Immature natural killer cell (primary cell): ENCODE results near the gene TRRAP. TPM values are rescaled to one million over a fixed set of nuclear protein-coding genes. Genes with fewer than 3 reads are reported as not detected.
"Not testable (repeated sequence)": the region's sequence is repeated elsewhere in the genome, so short reads cannot be mapped to it uniquely, and the experiment has no call there.

ENCODE experiments used
- DNase-seq, 3 donors: peaks; one replicate each; pipeline ENCODE4 v3.0.0; 2022; ENCODE audit warnings: mixed read lengths in 1 of 3
- H3K27ac Mint-ChIP-seq, 6 donors: one replicate each; pipeline ENCODE4 v1.8.0; 2020; ENCODE audit warnings: mixed read lengths in 6 of 6, mild to moderate bottlenecking in 5 of 6, inconsistent platforms in 4 of 6, moderate library complexity in 3 of 6
- H3K27me3 Mint-ChIP-seq, 3 donors: one replicate each; pipeline ENCODE4 v1.8.0; 2020 to 2021; ENCODE audit warnings: low read depth in 3 of 3, mild to moderate bottlenecking in 3 of 3, mixed read lengths in 3 of 3, moderate library complexity in 3 of 3, inconsistent platforms in 1 of 3
- H3K36me3 Mint-ChIP-seq, 3 donors: one replicate each; pipeline ENCODE4 v1.8.0; 2020; ENCODE audit warnings: mixed read lengths in 3 of 3, inconsistent platforms in 2 of 3, mild to moderate bottlenecking in 2 of 3
- H3K4me1 Mint-ChIP-seq, 2 donors: one replicate each; pipeline ENCODE4 v1.8.0; 2020; ENCODE audit warnings: inconsistent platforms in 2 of 2, mild to moderate bottlenecking in 2 of 2, mixed read lengths in 2 of 2, moderate library complexity in 1 of 2
- H3K4me3 Mint-ChIP-seq, 5 donors: one replicate each; pipeline ENCODE4 v1.8.0; 2020; ENCODE audit warnings: mild to moderate bottlenecking in 5 of 5, mixed read lengths in 5 of 5, inconsistent platforms in 3 of 5, moderate library complexity in 3 of 5
- H3K9me3 Mint-ChIP-seq, 6 donors: one replicate each; pipeline ENCODE4 v1.8.0; 2020; ENCODE audit warnings: mild to moderate bottlenecking in 6 of 6, mixed read lengths in 6 of 6, inconsistent platforms in 4 of 6, moderate library complexity in 3 of 6
- polyA plus RNA-seq, 3 donors: library from polyadenylated mRNA; unstranded; fragments of 300-500 nt; fragmentation: Illumina TruSeq; gene quantifications; one replicate each; pipeline ENCODE4 v1.2.3, GENCODE V29; 2021

TRRAP gene
- polyA plus RNA-seq, 3 donors from 2014 or later, result 1.6 to 6.0 (median 1.8) TPM

DNA sequence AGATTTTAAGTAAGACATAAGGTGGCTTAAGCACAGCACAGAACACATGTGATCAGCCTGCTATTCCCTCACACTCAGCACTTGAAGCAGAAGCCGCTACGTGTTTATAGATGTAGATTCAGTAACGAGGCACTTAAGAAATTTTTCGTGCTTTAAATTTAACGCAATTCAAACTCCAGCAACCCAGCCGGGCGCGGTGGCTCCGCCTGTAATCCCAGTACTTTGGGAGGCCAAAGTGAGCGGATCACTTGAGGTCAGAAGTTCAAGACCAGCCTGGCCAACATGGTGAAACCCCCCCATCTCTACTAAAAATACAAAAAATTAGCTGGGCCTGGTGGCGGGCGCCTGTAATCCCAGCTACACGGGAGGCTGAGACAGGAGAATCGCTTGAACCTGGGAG lies 167.9 kb downstream of the TRRAP start:
- H3K27ac Mint-ChIP-seq, result peak overlapping the region in 1 of 6 donors; percentile 43
- H3K4me1 Mint-ChIP-seq, H3K9me3 Mint-ChIP-seq, H3K4me3 Mint-ChIP-seq, DNase-seq, H3K27me3 Mint-ChIP-seq: not testable (repeated sequence)
- H3K36me3 Mint-ChIP-seq, result peaks cover 26 to 55% (median 27%) of the 10 kb centered on the region in 3 donors

DNA sequence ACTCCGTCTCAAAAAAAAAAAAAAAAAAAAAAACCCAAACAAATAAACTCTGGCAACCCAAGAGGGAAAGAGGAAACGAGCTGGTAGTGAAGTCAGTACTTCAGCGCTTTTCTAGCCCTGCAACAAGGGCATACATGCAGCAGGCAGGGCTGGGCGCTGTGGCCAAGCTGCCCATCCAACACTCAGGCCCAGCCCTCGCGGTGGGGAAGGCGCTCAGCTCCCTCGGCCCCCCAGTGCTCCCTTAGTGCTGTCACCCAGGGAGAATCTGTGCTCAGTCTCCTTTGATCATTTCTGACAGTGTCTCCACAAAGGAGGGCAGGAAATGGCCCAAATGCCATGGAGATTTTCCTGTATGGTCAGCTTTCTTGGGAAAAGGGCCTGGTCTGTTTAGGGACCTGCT lies 168.4 kb downstream of the TRRAP start:
- peaks cover 31 to 58% (median 31%) of the 10 kb centered on the region in 3 donors for H3K36me3 Mint-ChIP-seq
- DNase-seq, result no peak
- H3K27me3 Mint-ChIP-seq, result peaks cover 0 to 2% (median 1%) of the 10 kb centered on the region in 3 donors
- H3K4me1 Mint-ChIP-seq, result no peaks in the 10 kb centered on the region
- H3K27ac Mint-ChIP-seq, result peak overlapping the region in 2 of 6 donors; percentile 15 to 17
- no peak overlapping the region for H3K4me3 Mint-ChIP-seq
- H3K9me3 Mint-ChIP-seq, result no peaks in the 10 kb centered on the region

DNA sequence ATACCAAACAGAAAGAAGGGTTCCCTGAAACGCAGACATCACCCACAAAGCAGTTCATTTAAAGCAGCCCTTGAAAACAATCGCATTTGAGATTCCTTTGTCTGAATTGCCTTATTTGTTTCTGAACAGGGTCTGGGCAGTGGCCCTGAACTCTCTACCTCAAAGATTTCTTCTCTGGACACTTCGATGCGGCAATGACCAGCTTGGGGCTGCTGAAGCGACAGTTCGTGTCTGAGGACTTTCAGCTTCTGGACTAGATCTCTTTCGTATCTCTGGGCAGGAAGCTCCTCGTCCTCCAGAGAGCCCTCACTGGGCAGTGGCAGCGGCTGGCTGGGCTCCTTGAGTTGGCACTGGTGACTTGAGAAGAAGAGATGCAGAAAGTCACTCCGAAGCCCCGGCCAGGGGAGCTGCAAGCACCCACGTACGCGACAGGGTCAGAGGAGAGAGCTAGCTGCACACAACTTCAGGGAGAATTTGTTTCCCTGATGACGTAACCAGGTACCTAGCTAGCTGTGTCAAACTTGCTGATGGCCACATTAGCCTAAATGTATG lies 169.3 kb downstream of the TRRAP start:
- DNase-seq, result no peak
- no peaks in the 10 kb centered on the region for H3K4me1 Mint-ChIP-seq
- H3K27ac Mint-ChIP-seq, result no peak overlapping the region
- H3K27me3 Mint-ChIP-seq, result peaks cover 0 to 2% (median 1%) of the 10 kb centered on the region in 3 donors
- H3K36me3 Mint-ChIP-seq, result peaks cover 31 to 61% (median 31%) of the 10 kb centered on the region in 3 donors
- H3K4me3 Mint-ChIP-seq, result no peak overlapping the region
- no peaks in the 10 kb centered on the region for H3K9me3 Mint-ChIP-seq

DNA sequence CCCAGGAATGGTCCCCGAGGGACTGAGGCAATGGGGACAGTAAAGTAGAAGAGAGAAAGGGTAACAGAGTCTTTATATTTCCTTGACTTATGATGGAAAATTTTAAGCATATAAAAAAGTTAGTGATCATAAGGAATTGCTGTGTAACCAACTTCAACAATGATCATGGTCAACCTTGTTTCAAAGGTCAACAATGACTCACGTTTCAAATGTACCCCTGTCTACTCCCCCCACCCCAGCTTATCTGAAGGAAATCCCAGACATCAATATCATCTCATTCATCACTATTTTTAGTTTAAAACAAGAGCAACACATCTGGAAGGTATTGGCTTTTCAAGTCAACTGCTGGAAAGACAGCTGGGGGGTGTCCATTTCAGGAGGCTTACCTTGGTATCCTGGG lies 172.6 kb downstream of the TRRAP start:
- H3K27me3 Mint-ChIP-seq, result peaks cover 0 to 2% (median 0%) of the 10 kb centered on the region in 3 donors
- peaks cover 22 to 47% (median 27%) of the 10 kb centered on the region in 3 donors for H3K36me3 Mint-ChIP-seq
- DNase-seq, result no peak
- no peak overlapping the region for H3K4me3 Mint-ChIP-seq
- H3K4me1 Mint-ChIP-seq, result no peaks in the 10 kb centered on the region
- no peak overlapping the region for H3K27ac Mint-ChIP-seq
- no peaks in the 10 kb centered on the region for H3K9me3 Mint-ChIP-seq

DNA sequence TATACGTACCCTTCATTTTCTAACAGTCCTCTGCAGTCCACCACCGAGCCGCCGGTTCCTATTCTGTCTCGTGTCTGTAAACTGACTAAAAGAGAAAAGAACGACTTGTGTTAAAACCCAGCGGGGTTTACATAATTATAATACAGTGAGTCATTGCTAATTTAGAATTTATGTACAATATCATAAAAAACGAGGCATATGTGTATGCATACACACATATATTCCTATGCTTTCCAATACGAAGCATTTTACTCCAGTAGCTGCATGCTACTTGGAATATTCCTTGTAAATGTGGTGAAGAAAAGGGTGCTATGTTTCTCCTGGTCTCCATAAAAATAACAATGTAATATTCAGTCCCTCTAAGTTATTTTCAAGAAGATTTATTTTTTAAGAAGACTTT lies 176.4 kb downstream of the TRRAP start:
- H3K36me3 Mint-ChIP-seq, result peaks cover 17 to 43% (median 24%) of the 10 kb centered on the region in 3 donors
- no peaks in the 10 kb centered on the region for H3K9me3 Mint-ChIP-seq
- DNase-seq, result no peak
- no peaks in the 10 kb centered on the region for H3K4me1 Mint-ChIP-seq
- no peak overlapping the region for H3K4me3 Mint-ChIP-seq
- no peak overlapping the region for H3K27ac Mint-ChIP-seq
- H3K27me3 Mint-ChIP-seq, result peaks cover 0 to 2% (median 0%) of the 10 kb centered on the region in 3 donors

DNA sequence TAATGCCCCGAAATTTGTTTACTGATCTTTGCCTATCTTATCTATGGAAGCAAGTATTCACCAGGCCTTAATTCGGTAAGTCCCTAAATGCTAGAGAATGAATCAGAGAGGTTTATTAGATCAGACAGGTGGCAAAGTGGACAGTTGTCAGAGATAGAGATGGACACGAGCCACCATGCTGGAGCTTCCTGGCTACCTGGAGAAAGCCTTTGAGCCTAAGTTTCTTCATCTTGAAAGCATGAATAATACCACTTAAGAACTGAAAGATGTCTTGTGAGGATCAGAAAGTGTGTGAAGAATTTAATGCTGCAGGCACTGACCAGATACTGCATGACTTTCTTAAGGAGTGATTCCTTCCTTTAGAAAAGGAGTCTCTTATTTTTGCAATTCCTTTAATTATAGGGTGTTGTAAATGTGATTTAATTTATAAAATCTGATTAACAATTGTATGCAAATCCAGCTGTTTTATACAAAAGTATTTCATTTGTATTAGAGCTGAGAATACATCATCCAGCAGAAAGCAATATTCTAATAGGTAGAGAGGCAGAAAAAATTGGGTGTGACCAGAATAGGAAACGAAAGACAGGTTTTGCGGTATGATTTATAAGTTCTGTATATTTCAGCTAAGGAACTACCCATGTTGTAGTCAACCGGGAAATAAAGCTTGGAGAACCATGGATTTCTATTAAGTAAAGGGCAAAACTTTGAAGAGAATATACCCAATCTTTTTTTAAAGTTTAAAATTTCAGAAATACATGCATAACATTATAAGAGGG lies 182.9 kb downstream of the TRRAP start:
- Mint-ChIP-seq H3K4me1 (peaks cover 23 to 26% of the 10 kb centered on the region in 2 donors), H3K4me3 (no peak overlapping the region), H3K27ac (peak overlapping the region in 2 of 6 donors; percentile 31 to 46), H3K9me3 (no peaks in the 10 kb centered on the region), H3K27me3 (peaks cover 0 to 2% (median 0%) of the 10 kb centered on the region in 3 donors), H3K36me3 (peaks cover 6 to 8% (median 7%) of the 10 kb centered on the region in 3 donors)
- no peak for DNase-seq

Other genes with a start within 250 kb of the TRRAP start
- gene TMEM130, start 8.5 kb upstream of the TRRAP start, polyA plus RNA-seq, result not detected